ENCODE measurements around the gene ACSS2.

ACSS2 gene

DNA sequence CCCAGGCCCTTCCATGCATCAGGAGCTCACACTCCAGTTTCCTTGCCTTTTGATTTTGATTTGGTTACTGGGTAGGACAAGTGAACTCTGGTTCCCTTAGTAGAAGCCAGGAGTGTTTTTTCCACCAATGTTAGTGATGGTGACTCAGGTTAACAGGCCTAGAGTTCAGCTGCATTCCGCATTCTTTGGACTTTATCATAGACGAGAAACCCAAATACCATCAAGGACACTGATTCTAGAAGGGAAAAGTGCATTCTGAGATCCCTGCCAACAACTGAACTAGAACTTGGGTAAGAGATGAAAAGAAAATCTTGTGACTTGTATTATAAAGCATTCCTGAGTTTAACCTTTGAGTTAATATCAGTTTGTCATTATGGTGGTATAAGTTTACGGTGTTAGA is 70.2 kb downstream of the ACSS2 start:
- DNase-seq (ENCODE audit: low read depth, low spot score): no peak

DNA sequence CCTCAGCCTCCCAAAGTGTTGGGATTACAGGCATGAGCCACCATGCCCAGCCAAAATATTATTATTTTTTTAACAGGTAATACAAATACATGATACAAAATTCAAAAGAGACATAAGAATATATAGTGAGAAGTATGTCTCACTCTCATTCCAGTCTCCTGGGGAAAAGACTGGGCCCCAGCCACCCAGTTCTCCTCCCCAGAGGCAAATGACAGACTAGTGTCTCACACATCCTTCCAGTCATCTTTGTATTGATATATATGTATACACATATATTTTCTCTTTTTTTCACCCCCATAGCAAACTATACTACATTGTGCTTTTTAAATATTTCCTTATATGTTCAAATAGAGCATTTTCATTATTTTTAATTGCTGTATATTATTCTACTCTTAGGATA is 70.9 kb downstream of the ACSS2 start:
- no peak for DNase-seq (ENCODE audit: low read depth, low spot score)

DNA sequence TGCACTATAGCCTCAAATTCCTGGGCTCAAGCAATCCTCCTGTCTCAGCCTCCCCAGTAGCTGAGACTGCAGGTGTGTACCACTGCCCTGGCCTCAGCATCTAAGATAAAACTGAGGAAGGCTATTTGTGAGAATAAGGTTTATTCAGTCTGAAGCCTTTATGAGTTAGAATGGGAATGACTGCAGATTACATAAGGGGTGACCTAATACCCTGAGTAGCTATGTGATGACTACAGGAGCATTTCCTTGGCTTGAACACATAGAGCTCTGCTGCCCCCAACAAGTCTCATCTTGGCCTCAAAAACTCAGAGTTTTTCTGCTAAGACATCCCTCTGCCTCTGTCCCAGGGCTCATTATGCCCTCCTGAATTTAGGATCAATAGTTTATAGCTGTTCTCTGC is 71.6 kb downstream of the ACSS2 start:
- DNase-seq (ENCODE audit: low read depth, low spot score): no peak

DNA sequence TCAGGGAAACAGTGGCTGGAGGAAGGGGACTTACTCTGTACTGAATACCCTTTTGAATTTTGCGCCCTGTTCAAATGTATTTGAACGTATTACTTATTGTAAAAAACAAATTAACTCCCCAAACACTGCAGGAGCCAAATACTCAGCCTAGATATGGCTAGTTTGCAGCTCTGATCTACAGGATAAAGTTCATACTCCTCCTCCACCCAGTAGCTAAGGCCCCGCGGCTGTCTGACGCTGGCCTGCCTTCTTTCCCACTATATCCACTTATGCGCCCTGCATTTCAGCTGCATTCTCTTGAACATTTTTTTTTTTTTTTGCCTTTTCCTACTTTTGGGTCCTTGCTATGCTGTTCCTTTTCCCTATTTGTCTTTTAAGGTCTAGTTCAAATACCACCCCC is 72.7 kb downstream of the ACSS2 start:
- DNase-seq (ENCODE audit: low read depth, low spot score): no peak

DNA sequence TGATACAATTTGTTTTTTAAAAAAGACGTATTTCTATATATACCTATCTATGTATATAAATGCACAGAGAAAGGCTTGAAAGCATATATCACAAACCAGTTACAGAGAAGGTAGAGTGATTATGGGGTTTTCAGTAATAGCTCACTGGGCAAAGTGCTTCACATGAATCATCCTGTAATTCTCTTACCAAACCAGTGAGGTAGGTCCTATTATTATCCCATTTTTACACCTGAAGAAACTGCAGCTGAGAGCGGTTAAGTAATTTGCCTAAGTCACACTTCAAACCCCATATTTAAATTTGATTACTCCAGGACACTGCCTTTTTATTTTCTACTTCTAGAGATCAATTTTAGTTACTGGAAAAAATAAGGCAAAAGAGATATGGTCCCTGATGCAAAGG is 74.8 kb downstream of the ACSS2 start:
- DNase-seq (ENCODE audit: low read depth, low spot score): no peak

DNA sequence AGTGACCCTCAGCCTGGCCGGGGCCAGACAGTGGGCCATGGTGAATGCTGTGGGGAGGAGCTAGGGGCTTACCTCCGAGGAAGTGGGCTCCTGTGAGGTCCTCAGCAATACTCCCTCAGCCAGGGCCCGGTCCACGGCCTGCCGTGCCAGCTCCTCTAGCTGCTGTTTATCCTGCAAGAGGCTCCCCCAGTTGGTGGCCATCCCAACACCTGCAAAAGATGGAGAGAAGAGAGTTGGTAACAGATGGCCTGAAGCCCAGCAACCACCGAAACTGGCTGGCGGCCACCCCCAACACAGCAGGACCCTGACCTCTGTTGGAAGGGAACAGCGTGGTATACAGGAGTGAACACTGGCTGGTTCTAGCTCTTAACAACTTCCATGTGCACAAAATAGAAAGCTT is 75.2 kb downstream of the ACSS2 start:
- DNase-seq (ENCODE audit: low read depth, low spot score): no peak

DNA sequence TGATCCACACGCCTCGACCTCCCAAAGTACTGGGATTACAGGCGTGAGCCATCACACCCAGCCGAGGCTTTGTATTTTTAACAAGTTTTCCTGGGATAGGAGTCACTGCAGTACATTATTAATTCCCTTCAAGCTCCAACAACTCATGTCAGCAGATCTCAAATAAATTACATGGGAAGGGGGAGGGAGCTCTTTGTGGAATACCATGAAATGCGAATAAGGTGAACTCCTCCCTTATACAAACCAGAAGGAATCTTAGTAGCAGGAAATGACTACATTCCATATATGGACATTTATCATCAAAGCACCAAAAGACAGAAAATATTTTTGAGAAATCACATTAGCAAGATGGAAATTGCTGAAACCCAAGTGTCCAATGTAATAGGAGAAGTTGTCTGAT is 76.3 kb downstream of the ACSS2 start:
- no peak for DNase-seq (ENCODE audit: low read depth, low spot score)

DNA sequence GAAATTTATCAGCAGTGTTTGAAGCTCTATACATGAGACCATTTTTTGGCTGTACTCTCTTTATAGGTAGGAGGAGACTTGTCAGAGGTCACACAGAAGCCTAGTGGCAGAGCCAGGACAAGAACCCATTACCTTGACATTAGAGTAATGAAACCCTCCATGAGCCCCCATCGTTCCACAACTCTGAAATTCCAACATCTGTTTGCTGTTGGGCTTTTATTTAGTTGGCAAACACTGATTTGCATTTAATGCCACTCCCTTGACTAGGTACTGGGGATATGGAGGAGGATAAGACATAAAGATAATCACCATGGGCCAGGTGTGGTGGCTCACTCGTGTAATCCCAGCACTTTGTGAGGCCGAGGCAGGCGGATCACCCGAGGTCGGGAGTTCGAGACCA is 77.5 kb downstream of the ACSS2 start:
- no peak for DNase-seq (ENCODE audit: low read depth, low spot score)

DNA sequence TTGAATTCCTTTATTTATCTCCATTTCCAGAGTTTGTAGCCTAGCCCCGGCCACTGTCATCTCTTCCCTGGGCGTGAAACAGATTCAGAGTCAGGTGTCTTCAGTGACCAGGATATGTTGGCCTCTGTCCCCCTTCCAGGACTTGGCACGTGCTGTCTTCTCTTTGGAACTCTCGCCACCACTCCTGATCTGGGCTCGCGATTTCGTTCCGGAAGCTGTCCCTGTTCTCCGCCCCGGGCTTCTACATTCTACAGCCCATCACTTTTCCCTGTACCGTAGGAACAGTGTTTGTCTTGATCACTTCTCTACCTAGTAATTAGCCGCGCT is 78.5 kb downstream of the ACSS2 start:
- no peak for DNase-seq (ENCODE audit: low read depth, low spot score)

DNA sequence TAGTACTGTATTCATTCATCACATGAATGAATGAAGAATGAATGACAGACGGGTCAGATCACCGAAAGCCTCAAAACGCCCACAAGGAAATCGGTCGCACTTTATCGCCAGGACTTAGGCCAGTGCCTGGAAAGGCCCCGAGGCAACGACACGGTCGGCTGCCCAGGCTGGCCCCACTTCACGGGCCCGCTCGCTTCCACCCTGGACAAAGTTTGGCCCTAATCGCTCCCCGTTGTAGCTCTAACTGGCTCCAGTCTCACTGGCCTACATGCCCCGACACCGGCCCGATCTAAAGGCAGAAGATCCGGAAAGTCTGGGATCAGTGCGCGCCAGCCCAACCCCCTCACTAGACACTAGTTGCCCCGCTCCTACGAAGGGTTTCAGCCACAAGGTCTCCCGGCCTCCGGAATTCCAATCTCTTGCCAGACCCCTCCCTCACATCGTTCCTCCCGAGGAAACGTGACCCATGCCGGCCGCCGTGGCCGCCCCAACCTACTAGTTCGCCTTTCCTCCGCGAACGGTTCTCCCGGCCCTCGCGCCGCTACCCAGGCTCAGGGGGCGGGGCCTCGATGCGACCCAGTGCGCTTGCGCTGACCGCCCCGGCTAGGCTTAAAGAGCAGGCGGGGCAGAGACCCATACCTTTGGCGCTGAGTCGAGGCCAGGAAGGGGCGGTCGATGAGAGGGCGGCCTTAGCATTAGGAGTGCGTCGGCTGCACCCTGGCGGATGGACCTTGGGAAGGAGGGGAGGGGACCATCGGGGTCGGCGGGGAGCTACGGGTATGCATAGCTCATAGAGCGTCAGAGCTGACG is 79.0 kb downstream of the ACSS2 start, which contains the start of the genes GSS and MYH7B:
Gene GSS (minus strand): TSS at position 576 of the 810 bp plus-strand sequence. CDS start 3,954 bp downstream, outside the sequence.
Gene MYH7B (plus strand): TSS at position 638 of the 810 bp plus-strand sequence. CDS start 22,138 bp downstream, outside the sequence.
- DNase-seq (ENCODE audit: low read depth, low spot score): peak; percentile 91

DNA sequence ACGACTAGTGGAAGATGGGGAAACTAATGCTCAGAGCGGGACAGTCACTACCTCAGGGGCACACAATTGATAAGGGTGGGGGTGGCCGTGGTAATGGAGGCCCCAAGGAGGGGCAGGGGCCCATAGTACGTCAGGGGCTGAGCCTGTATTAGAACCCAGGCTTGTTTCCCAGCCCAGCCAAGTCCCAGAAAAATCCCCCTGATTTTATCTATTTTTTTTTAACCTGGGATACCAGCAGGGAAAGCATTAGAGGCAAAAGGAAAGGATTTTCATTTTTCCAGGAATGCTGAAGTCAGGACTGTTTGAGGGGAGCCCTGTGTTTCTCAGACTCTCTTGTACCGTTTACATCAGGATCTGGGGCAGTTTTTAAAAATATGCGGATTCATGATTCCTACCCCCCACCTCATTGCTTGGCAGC is 79.6 kb downstream of the ACSS2 start:
- no peak for DNase-seq (ENCODE audit: low read depth, low spot score)

DNA sequence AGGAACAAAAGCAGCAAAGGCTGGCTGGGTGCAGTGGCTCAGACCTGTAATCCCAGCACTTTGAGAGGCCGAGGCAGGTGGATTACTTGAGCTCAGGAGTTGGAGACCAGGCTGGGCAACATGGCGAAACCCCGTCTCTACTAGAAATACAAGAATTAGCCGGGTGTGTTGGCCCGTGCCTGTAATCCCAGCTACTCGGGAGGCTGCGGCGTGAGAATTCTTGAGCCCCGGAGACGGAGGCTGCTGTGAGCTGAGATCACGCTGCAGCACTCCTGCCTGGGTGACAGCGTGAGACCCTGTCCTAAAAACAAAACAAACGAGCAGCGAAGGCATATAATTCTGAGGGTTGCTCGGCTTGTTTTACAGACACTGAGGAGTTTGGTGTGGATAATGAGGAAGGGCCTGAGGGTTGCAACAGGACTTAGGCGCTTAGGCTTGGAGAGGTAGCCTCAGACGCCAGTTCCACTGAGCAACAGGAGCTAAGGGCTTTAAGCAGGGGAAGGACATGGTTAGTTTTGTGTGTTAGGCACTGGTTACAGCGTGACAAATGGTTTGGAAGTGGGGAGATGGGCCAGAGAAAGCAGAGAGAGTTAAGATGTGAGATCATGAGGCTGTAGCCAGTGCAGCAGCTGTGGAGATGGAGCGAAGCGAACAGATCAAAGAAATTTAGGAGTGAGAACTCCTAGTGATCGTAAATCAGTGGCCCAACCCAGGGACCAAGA is 80.5 kb downstream of the ACSS2 start:
- no peak for DNase-seq (ENCODE audit: low read depth, low spot score)

DNA sequence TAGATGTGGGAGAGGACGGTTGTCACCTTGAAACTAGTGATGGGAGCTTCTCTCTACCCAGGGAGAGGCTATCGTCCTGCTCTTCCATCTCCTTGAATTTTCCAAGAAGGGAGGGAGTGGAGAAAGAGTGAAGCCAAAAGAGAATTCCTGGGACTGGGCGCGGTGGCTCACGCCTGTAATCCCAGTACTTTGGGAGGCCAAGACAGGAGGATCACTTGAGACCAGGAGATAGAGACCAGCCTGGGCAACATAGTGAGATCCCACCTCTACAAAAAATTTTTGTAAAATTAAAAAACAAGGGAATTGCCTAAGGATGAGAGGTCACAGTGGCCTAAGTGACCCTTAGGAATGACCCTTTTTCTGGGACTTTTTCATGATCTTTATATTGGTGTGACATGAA is 88.1 kb downstream of the ACSS2 start:
- DNase-seq (ENCODE audit: low read depth, low spot score): no peak

DNA sequence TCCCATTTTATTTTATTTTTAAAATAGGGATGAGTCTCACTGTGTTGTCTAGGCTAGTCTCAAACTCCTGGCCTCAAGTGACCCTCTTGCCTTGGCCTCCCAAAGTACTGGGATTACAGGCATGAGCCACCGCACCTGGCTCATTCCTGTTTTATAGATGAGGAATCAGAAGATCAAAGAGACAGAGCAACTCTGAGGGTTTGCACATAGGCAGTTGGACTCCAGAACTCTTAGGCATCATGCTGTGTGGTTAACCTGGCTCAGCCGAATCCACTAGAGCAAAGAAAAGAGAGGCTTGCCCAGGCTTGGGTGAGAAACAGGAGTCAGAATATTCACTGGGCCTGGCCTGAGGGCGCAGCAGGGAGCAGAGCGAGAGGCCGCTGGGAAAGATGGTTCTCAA is 88.6 kb downstream of the ACSS2 start:
- no peak for DNase-seq (ENCODE audit: low read depth, low spot score)

DNA sequence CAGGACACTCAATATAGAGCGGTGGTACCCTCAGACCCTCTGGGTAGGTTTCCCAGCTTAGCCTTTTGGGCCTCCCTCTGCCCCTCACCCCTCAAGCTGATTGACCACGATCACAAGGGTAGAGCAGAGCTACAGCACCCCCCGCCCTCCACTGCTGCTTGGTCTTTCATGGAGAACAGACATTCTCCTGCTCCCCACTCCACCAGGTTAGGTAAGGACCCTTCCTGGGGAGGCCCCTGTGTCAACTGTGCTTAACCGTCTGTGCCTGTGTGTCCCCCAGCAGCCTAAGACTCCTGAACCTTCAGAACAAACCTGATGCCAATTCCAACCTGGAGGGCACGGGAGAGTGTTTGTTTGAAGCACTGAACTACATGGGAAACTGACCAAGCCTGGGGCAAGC is 91.0 kb downstream of the ACSS2 start:
- DNase-seq (ENCODE audit: low read depth, low spot score): no peak

DNA sequence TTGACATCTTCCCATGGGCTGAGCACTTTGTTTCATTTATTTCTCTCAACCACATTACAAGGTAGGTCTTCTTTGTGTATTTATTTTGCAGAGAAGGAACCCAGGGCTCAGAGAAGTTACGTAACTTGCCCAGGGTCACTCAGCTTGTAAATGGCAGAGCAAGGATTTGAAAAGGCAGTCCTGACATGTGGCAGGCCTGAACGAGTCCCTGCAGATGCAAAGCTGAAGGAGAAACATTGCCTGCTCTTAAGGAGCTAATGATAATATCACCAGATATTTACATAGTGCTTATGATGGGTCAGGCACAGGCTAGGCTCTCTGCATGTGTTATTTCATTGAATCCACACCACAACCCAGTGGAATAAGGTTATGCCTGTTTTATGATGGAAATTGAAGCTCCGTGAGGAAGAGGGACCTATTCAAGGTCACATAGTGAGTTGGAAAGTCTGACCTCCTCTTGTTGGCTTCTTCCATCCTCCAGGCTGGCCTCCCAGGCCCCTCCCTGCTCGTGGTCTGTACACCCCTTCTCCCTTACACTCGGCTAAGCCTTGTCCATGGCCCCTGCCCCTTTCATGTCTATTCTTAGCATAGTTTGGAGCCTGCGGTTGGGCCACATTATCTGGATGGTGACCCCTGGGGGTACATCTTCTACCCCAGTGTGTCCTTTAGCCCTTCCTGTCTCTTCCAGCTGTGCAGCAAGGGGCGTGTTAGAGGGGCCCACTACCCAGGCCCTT is 91.8 kb downstream of the ACSS2 start:
- no peak for DNase-seq (ENCODE audit: low read depth, low spot score)

DNA sequence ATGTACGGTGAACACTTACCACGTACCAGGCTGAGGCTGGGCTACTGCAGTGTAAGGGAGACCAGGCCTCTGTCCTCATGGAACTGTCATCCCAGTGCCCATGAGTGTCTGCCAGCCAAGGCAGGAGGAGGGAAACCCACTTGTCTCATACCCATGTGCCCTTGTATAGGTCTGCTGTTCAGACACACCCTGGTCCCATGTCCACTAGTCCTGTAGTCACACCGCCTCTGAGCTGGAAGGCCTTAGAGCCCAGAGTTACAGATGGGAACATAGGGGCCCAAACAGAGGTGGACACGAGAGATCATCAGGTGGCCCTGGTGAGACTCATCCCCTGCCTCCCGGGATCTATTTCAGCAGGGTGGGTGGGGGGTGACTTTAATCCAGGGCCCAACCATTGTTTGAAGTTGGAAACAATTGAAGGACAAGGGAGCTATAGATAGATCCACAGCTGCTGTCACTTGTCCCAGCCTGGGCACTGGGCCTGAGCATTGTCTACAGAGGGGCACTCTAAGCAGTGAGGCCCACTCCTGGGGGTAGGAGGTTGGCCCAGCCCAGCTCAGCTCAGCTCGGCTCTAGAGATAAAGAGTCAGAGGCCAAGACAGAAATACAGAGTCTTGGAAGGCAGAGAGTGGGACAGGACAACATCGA is 93.9 kb downstream of the ACSS2 start:
- no peak for DNase-seq (ENCODE audit: low read depth, low spot score)

DNA sequence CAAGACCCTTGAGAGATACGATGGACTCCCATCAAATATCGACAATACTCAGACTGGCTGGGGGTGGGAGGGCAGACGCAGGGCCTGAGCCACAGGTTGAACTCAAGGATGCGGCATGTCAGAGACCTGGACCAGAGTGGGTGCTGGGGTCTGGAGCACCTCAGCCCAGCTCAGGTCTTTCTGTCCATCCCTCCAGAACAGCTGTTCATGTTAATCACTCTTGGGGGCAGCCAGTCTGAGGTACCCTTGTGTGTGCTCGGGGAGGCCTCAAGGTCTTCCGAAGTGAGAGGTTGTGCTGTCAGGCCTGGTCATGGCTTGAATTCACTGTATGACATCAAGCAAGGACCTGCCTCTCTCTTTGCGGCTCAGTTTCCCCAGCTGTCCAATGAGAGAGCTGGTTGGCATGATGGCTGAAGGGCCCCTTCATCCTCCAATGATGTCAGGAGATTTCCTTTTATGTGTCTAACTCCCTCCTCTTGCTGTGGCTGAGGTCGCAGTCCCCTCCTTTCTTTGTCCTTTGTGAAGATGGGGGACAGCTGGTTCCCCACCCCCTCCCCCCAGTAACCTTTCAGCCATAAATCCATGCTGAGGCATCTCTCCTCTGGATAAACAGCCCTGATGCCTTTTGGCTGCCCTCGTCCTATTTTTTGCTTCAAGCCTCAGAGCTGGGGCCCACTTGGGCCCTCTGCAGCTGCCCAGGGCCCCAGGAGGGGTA is 94.6 kb downstream of the ACSS2 start:
- no peak for DNase-seq (ENCODE audit: low read depth, low spot score)

DNA sequence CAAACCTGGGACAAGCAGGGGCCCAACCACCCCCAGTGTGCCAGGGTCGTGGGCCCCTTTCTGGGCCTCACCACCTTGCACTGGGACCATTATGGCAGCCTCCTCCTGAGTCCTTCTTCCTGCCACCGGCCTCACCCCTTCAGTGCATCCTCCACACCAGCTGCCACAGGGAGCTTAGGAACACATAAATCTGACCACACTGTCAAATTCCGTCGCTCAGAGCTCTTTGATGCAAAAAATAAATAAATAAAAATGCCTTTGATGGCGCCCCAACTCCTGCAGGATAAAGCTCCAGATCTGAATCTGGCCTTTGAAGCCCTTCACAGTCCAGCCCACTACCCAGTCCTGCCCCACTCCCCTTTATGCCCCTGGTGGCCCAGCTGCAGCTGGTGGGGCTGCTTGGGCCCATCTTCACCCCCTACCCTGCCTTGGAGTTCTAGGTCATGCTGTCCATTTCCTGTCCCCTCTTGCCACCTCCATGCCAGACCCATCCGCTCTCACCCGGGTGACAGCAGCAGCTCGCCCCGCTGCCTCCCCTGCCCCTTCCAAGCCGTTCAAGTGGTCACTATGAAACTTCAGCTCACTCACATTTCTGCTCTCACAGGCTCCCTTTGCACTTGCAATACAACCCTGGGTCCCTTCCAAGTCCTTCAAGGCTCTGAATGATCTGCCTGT is 95.3 kb downstream of the ACSS2 start:
- DNase-seq (ENCODE audit: low read depth, low spot score): no peak

DNA sequence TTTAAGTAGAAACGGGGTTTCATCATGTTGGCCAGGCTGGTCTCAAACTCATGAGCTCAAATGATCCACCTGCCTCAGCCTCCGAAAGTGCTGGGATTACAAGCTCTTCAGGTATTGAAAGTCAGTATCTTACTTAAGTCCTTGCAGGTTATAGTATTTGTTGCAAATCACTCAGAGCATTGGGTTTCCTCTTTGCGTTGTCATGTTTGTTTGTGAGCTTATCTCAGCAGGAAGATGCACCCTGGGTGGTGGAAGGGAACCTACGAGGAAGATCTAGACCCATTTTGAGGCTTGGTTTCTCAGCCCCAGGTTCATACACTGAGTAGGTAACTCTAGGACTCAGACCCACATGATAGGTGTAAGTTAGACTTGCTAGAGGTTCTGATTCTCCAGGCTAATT is 97.8 kb downstream of the ACSS2 start:
- DNase-seq (ENCODE audit: low read depth, low spot score): no peak

DNA sequence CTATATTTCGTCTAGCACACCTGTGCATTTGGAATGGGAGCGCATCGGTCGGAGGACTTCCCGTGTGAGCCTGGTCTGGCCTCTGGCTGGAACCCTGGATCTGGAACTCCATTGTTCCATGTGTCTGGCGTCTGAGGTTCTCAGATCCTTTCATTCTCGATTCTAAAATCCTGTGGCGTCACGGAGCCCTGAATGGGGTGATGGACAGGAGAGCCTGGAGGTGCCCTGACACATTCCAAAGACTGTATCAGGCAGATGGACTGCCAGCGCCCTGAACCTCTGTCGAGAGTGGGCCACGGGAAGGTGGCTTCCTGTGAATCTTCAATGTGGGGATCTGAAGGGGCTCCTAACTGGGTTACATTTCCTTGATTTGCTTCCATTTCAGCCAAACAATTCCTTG is 99.9 kb downstream of the ACSS2 start:
- no peak for DNase-seq (ENCODE audit: low read depth, low spot score)

Data from activated CD4-positive, CD25-positive, alpha-beta regulatory T cell treated with anti-CD3 and anti-CD28 coated beads, Interleukin-2, amount 50 U/mL, for 16 hours (primary cell).